HG03354 (cell line): ENCODE measurements around the gene WDR12.
"Not testable (repeated sequence)": the region's sequence is repeated elsewhere in the genome, so short reads cannot be mapped to it uniquely, and the experiment has no call there.

ENCODE experiments used
- ATAC-seq: cut with Tn5 transposase; IDR thresholded peaks from one replicate; pipeline ENCODE4 v1.9.1; 2021; ENCODE audit warnings: mild to moderate bottlenecking; ENCODE audit not compliant: unreplicated experiment, poor library complexity, severe bottlenecking

WDR12 gene

GRCh38 chr2:202908186-202908585 is 3.3 kb downstream of the WDR12 start:
- no peak for ATAC-seq

- not testable (repeated sequence) for ATAC-seq
Measured at GRCh38 chr2:202905507-202905906, 6.0 kb downstream of the WDR12 start.

- no peak for ATAC-seq
Measured at GRCh38 chr2:202885190-202885589, 26.3 kb downstream of the WDR12 start.

GRCh38 chr2:202883987-202884675 is 27.3 kb downstream of the WDR12 start:
- no peak for ATAC-seq

GRCh38 chr2:202881570-202881969 is 29.9 kb downstream of the WDR12 start:
- no peak for ATAC-seq

GRCh38 chr2:202877699-202878098 is 33.8 kb downstream of the WDR12 start:
- ATAC-seq: no peak

- ATAC-seq: peak; percentile 67
Measured at GRCh38 chr2:202871300-202872141, 40.0 kb downstream of the WDR12 start, which contains the start of gene ICA1L. Gene ICA1L, minus strand, starts transcription at chr2:202871766. Its CDS starts 42,757 bp downstream, at chr2:202829009.

- peak; percentile 84 for ATAC-seq
Measured at GRCh38 chr2:202870431-202871299, 40.8 kb downstream of the WDR12 start.

GRCh38 chr2:202861987-202862386 is 49.5 kb downstream of the WDR12 start:
- no peak for ATAC-seq

GRCh38 chr2:202858601-202859000 is 52.9 kb downstream of the WDR12 start:
- ATAC-seq: no peak

- ATAC-seq: not testable (repeated sequence)
Measured at GRCh38 chr2:202849343-202849742, 62.1 kb downstream of the WDR12 start.

GRCh38 chr2:202848813-202849212 is 62.7 kb downstream of the WDR12 start:
- ATAC-seq: no peak

- peak; percentile 52 for ATAC-seq
Measured at GRCh38 chr2:202847693-202848524, 63.6 kb downstream of the WDR12 start.

GRCh38 chr2:202844656-202845055 is 66.8 kb downstream of the WDR12 start:
- no peak for ATAC-seq

- ATAC-seq: no peak
Measured at GRCh38 chr2:202842690-202843089, 68.8 kb downstream of the WDR12 start.

GRCh38 chr2:202841090-202841867 is 70.2 kb downstream of the WDR12 start:
- no peak for ATAC-seq

GRCh38 chr2:202831242-202832220 is 79.9 kb downstream of the WDR12 start:
- no peak for ATAC-seq
